Uterus (tissue), 2 donors: ENCODE results near the gene GNB2.
A peak's percentile ranks its signal among the peaks of the same experiment; 100 is the strongest.

Source experiments
- POLR2A ChIP-seq, 2 donors: fragments of 450-650 bp; IDR thresholded peaks; one replicate each; pipeline ENCODE4 v1.6.1; 2016; ENCODE audit warnings: antibody characterized with exemption in 2 of 2, mild to moderate bottlenecking in 1 of 2, moderate library complexity in 1 of 2
- TF ChIP-seq, protein P1 (sequence below), 4 experiments: fragments of 200-600 bp in 2 of 4; fragments of 450-650 bp in 2 of 4; sonication (generic) in 2 of 4; IDR thresholded peaks; one replicate each; pipeline ENCODE4 v1.5.1; 2016 to 2019; ENCODE audit warnings: antibody characterized with exemption in 4 of 4, mild to moderate bottlenecking in 2 of 4, moderate library complexity in 1 of 4

DNA sequence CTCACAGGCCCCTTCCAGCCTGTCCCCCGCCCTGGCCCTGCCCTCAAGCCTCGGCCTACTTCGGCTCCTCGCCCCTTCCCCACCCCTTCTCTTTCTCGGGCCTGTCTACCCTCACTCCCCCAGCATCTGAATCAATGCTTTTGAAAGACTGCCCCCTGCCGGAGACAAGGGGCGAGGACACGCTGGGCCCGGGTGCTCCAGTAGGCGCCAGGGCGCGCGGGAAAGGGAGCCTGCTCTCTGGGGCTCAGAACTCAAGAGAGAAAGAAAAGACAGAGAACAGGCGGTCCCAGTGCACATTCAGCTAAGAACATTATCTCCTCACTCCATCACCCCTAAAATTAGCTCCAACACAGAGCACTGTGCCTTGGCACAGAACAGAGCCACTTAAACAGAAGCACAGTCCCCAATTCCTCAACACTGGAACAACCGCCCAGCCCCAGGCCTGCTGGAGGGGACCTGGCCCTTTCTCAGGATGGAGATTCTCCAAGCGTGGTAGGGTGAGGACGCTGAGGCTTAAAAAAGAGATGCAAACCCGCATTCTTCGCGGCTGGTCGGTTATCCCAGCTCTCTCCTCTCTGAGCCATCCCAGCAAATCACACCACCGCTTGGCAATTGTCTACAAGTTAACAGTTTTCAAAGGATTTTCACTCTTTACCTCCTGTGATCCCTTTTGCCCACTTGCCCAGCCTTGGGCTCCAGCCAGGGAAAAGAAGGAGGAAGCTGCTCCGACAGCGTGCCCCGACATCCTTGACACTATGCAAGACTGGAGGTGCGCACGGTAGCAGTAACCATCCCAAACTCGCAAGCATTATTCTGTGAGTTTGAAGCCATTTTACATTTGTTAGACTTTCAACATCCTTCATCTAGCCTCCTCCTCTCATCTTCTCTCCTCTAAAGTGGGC, 18.4 kb downstream of the GNB2 start:
- TF ChIP-seq, protein P1, sequence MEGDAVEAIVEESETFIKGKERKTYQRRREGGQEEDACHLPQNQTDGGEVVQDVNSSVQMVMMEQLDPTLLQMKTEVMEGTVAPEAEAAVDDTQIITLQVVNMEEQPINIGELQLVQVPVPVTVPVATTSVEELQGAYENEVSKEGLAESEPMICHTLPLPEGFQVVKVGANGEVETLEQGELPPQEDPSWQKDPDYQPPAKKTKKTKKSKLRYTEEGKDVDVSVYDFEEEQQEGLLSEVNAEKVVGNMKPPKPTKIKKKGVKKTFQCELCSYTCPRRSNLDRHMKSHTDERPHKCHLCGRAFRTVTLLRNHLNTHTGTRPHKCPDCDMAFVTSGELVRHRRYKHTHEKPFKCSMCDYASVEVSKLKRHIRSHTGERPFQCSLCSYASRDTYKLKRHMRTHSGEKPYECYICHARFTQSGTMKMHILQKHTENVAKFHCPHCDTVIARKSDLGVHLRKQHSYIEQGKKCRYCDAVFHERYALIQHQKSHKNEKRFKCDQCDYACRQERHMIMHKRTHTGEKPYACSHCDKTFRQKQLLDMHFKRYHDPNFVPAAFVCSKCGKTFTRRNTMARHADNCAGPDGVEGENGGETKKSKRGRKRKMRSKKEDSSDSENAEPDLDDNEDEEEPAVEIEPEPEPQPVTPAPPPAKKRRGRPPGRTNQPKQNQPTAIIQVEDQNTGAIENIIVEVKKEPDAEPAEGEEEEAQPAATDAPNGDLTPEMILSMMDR (IDR thresholded peaks at IDR 0.05) = peak; percentile 89 to 91 (median 90)
- no peak for TF ChIP-seq POLR2A (IDR thresholded peaks at IDR 0.05)
